GM19395 (cell line): ENCODE data around the gene FKRP.
"Not testable (repeated sequence)": the region's sequence is repeated elsewhere in the genome, so short reads cannot be mapped to it uniquely, and the experiment has no call there.

Experiments used
- ATAC-seq: cut with Tn5 transposase; IDR thresholded peaks from one replicate; pipeline ENCODE4 v1.9.1; 2021; ENCODE audit warnings: mild to moderate bottlenecking, moderate library complexity; ENCODE audit not compliant: unreplicated experiment

Gene FKRP

GRCh38 chr19:46745521-46746280, at the start of gene FKRP:
FKRP (plus strand) TSS chr19:46746057; CDS start chr19:46755451, 9,394 bp downstream.
- no peak for ATAC-seq

- ATAC-seq: no peak
Observed at GRCh38 chr19:46696866-46697203, 49.0 kb upstream of the FKRP start.

- ATAC-seq: no peak
Observed at GRCh38 chr19:46697204-46697960, 48.5 kb upstream of the FKRP start.

GRCh38 chr19:46698395-46699321, 47.2 kb upstream of the FKRP start:
- no peak for ATAC-seq

GRCh38 chr19:46700704-46701103, 45.2 kb upstream of the FKRP start:
- no peak for ATAC-seq

- no peak for ATAC-seq
Observed at GRCh38 chr19:46704379-46705076, 41.3 kb upstream of the FKRP start.

- ATAC-seq: no peak
Observed at GRCh38 chr19:46710687-46711086, 35.2 kb upstream of the FKRP start.

GRCh38 chr19:46712768-46713338, 33.0 kb upstream of the FKRP start:
- ATAC-seq: not testable (repeated sequence)

GRCh38 chr19:46713781-46714443, 31.9 kb upstream of the FKRP start:
- ATAC-seq: no peak

- ATAC-seq: no peak
Observed at GRCh38 chr19:46714444-46715106, 31.3 kb upstream of the FKRP start.

GRCh38 chr19:46715620-46715974, 30.3 kb upstream of the FKRP start:
- no peak for ATAC-seq

GRCh38 chr19:46715975-46716671, 29.7 kb upstream of the FKRP start:
- no peak for ATAC-seq

- ATAC-seq: no peak
Observed at GRCh38 chr19:46716672-46717033, 29.2 kb upstream of the FKRP start.

GRCh38 chr19:46717034-46717715, 28.7 kb upstream of the FKRP start, which contains the start of gene PRKD2:
PRKD2 (minus strand) TSS chr19:46717114; CDS start chr19:46716370, 744 bp downstream.
- peak; percentile 37 for ATAC-seq

GRCh38 chr19:46717716-46718143, 28.1 kb upstream of the FKRP start:
- ATAC-seq: no peak

GRCh38 chr19:46718157-46718933, 27.5 kb upstream of the FKRP start:
- no peak for ATAC-seq

GRCh38 chr19:46718934-46719622, 26.8 kb upstream of the FKRP start:
- no peak for ATAC-seq
